Spleen (tissue), 7 donors: ENCODE results near the gene RPS27.

Experiments
- CTCF ChIP-seq, 11 experiments: fragments of 200-600 bp in 7 of 11; fragments of 450-650 bp in 4 of 11; sonication (generic) in 4 of 11; IDR thresholded peaks in 8 of 11; conservative IDR thresholded peaks in 3 of 11; 1 replicate in 7 of 11; 2 replicates in 4 of 11; pipeline versions ENCODE4 v1.4.0 to v1.8.0; 2016 to 2021; ENCODE audit warnings: antibody characterized with exemption in 11 of 11, inconsistent platforms in 4 of 11, mild to moderate bottlenecking in 1 of 11
- POLR2A ChIP-seq, 3 donors: fragments of 450-650 bp; IDR thresholded peaks; one replicate each; pipeline ENCODE4 v1.5.1; 2017; ENCODE audit warnings: antibody characterized with exemption in 3 of 3, mild to moderate bottlenecking in 1 of 3
- POLR2AphosphoS5 ChIP-seq, 3 donors: sonication (generic); formaldehyde crosslinking; IDR thresholded peaks; one replicate each; pipeline ENCODE4 v1.5.1; 2017; ENCODE audit warnings: antibody characterized with exemption in 3 of 3
- donor health status: DM: no; HTN: no; CAD: no; lungs with moderate emphysema.
- donor health status: DM: no; HTN: no; CAD: no.
- donor health status: DM: no; HTN: no; CAD: no.

GRCh38 chr1:153951183-153951582 lies 39.4 kb upstream of the RPS27 start:
- TF ChIP-seq POLR2AphosphoS5 (IDR thresholded peaks at IDR 0.05) (peak in 1 of 3 donors; percentile 12), CTCF (IDR thresholded peaks at IDR 0.05 in 8 of 11, conservative IDR thresholded peaks at IDR 0.05 in 3 of 11) (no peak), POLR2A (IDR thresholded peaks at IDR 0.05) (no peak)
